Natural killer cell (primary cell): ENCODE data around the gene MIF. TPM values are rescaled to one million over a fixed set of nuclear protein-coding genes. Genes with fewer than 3 reads are reported as not detected.

Source experiments
- ATAC-seq, 3 donors: fragments of 150-1000 bp in 2 of 3; fragments of 200-7000 bp in 1 of 3; cut with Tn5 transposase; 1 replicate in 1 of 3; 2 replicates in 2 of 3; pipeline ENCODE4 v1.10.0; 2021; ENCODE audit warnings: mild to moderate bottlenecking in 2 of 3, moderate library complexity in 2 of 3
- DNase-seq, 2 donors: peaks; one replicate each; pipeline versions ENCODE4 v3.0.0 to v3.0.0-alpha.2; 2013 to 2021; ENCODE audit warnings: mixed read lengths in 1 of 2
- H3K27ac ChIP-seq: one replicate; pipeline ENCODE4 v1.5.1; 2013; ENCODE audit warnings: mild to moderate bottlenecking, low read length
- H3K27me3 ChIP-seq: one replicate; pipeline ENCODE4 v1.6.1; 2013; ENCODE audit warnings: low read length; ENCODE audit not compliant: control insufficient read depth, insufficient read depth
- H3K36me3 ChIP-seq: one replicate; pipeline ENCODE4 v1.6.1; 2013; ENCODE audit warnings: low read length; ENCODE audit not compliant: control insufficient read depth, insufficient read depth
- H3K4me1 ChIP-seq: one replicate; pipeline ENCODE4 v1.6.1; 2013; ENCODE audit warnings: low read length; ENCODE audit not compliant: control insufficient read depth, insufficient read depth
- H3K4me3 ChIP-seq: one replicate; pipeline ENCODE4 v1.5.1; 2013; ENCODE audit warnings: low read length
- H3K9me3 ChIP-seq: one replicate; pipeline ENCODE4 v1.6.1; 2013; ENCODE audit warnings: low read length; ENCODE audit not compliant: control insufficient read depth, insufficient read depth
- H3K27ac Mint-ChIP-seq, 2 donors: one replicate each; pipeline ENCODE4 v1.8.0; 2022; ENCODE audit warnings: mild to moderate bottlenecking in 2 of 2, mixed read lengths in 2 of 2, moderate library complexity in 1 of 2
- H3K27me3 Mint-ChIP-seq, 2 donors: one replicate each; pipeline ENCODE4 v1.8.0; 2022; ENCODE audit warnings: low read depth in 2 of 2, mixed read lengths in 2 of 2
- H3K36me3 Mint-ChIP-seq: one replicate; pipeline ENCODE4 v1.8.0; 2022; ENCODE audit warnings: mixed read lengths
- H3K4me1 Mint-ChIP-seq, 2 donors: one replicate each; pipeline ENCODE4 v1.8.0; 2022; ENCODE audit warnings: mixed read lengths in 2 of 2
- H3K4me3 Mint-ChIP-seq: one replicate; pipeline ENCODE4 v1.8.0; 2022; ENCODE audit warnings: mild to moderate bottlenecking, moderate library complexity, mixed read lengths
- H3K9me3 Mint-ChIP-seq, 2 donors: one replicate each; pipeline ENCODE4 v1.8.0; 2022; ENCODE audit warnings: mixed read lengths in 2 of 2
- CTCF ChIP-seq: fragments of 200-600 bp; IDR thresholded peaks from one replicate; pipeline ENCODE4 v1.8.0; 2022; ENCODE audit warnings: antibody characterized with exemption
- WGBS: methylation state at CpG from one replicate; pipeline ENCODE4 v1.1.7; 2013; ENCODE audit warnings: missing lambda C conversion rate; ENCODE audit not compliant: insufficient coverage; 5-methylcytosine and 5-hydroxymethylcytosine counted together
- intact Hi-C: fragments of 100-400 bp; cut with micrococcal nuclease; formaldehyde crosslinking; loops from one replicate; pipeline ENCODE4 v1.14.2; 2022
- total RNA-seq, 4 donors: library from RNA; stranded (reverse); fragments of 120-200 nt in 1 of 4; gene quantifications; one replicate each; pipeline versions ENCODE4 v1.2.3 to v1.2.4, GENCODE V29; 2013 to 2022

Gene MIF
- total RNA-seq, 3 donors from 2014 or later (not counting 1 experiment from before 2014, with no cell fraction given) = 115 to 182 (median 133) TPM

GRCh38 chr22:23922921-23923320, 28.7 kb downstream of the MIF start:
- H3K4me1 ChIP-seq = no peaks in the 10 kb centered on the region
- peaks cover 37% of the 10 kb centered on the region for H3K36me3 ChIP-seq
- peaks cover 16 to 17% of the 10 kb centered on the region in 2 donors for H3K4me1 Mint-ChIP-seq
- peak overlapping the region in 1 of 2 donors; percentile 53 for H3K27ac Mint-ChIP-seq
- peaks cover 6% of the 10 kb centered on the region for H3K9me3 ChIP-seq
- peaks cover 3 to 4% of the 10 kb centered on the region in 2 donors for H3K9me3 Mint-ChIP-seq
- H3K4me3 ChIP-seq = no peak overlapping the region
- no peak overlapping the region for H3K27ac ChIP-seq
- intact Hi-C loops = no loop called here
- no peak for DNase-seq
- WGBS = 6% methylated on average over 2 of the region's 2 CpGs
- H3K4me3 Mint-ChIP-seq = no peak overlapping the region
- H3K27me3 Mint-ChIP-seq = no peaks in the 10 kb centered on the region
- no peaks in the 10 kb centered on the region for H3K27me3 ChIP-seq
- H3K36me3 Mint-ChIP-seq = peaks cover 9% of the 10 kb centered on the region
- ATAC-seq = no peak
- TF ChIP-seq CTCF = no peak

DNA sequence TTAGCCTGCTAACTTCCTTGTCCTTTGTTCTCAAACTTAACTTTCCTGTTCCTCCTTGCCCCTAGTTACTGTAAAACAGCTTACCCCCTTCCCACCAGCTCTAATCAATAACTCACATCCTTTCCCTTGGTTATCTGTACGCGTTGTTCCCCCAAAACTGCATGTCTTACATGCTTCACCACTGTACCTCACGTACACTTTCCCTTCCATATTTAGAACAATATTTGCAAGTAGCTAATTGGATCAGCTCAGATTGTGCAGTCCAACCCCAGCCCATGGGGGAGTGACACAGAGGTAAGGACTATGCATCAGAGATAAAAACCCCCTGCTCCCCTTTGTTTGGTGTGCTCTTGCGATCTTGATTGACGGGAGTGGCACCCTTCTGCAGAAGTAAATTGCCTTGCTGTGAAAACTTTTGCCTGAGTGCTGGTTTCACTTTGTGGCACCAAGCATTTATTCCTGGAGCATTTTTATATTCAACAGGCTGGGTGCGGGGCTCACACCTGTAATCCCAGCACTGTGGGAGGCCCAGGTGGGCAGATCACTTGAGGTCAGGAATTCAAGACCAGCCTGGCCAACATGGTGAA, 30.9 kb downstream of the MIF start:
- no peaks in the 10 kb centered on the region for H3K27me3 Mint-ChIP-seq
- peaks cover 47% of the 10 kb centered on the region for H3K36me3 ChIP-seq
- no peaks in the 10 kb centered on the region for H3K27me3 ChIP-seq
- H3K27ac Mint-ChIP-seq = no peak overlapping the region
- 97% methylated on average over 6 of the region's 6 CpGs for WGBS
- no peak overlapping the region for H3K27ac ChIP-seq
- H3K4me1 ChIP-seq = no peaks in the 10 kb centered on the region
- H3K4me1 Mint-ChIP-seq = peaks cover 18 to 29% of the 10 kb centered on the region in 2 donors
- ATAC-seq = no peak
- H3K36me3 Mint-ChIP-seq = peaks cover 9% of the 10 kb centered on the region
- H3K4me3 ChIP-seq = no peak overlapping the region
- H3K4me3 Mint-ChIP-seq = no peak overlapping the region
- TF ChIP-seq CTCF = no peak
- peaks cover 3 to 4% of the 10 kb centered on the region in 2 donors for H3K9me3 Mint-ChIP-seq
- DNase-seq = peak in 1 of 2 donors; percentile 1
- intact Hi-C loops = no loop called here
- peaks cover 6% of the 10 kb centered on the region for H3K9me3 ChIP-seq

DNA sequence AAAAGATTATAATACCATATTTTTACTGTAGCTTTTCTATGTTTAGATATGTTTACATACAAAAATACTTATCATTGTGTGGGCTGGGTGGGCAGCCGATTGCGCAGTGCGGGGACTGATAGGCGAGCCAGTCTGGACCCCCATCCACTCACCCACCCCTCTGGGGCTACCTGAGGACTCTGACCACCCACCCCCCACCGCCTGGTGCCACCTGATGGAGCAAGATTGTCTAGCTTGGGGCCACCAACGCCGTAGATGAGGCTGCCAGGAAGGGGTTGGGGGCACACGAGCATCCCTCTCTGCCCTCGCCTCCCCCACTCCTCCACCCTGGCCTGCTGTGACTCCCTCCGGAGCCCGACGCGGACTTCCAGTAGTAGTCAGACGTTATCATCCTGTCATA, 32.4 kb downstream of the MIF start:
- 89% methylated on average over 14 of the region's 14 CpGs for WGBS
- Mint-ChIP-seq H3K27me3 (no peaks in the 10 kb centered on the region), H3K27ac (no peak overlapping the region), H3K4me3 (no peak overlapping the region), H3K9me3 (peaks cover 4 to 5% of the 10 kb centered on the region in 2 donors), H3K4me1 (peaks cover 24 to 34% of the 10 kb centered on the region in 2 donors), H3K36me3 (peaks cover 16% of the 10 kb centered on the region)
- TF ChIP-seq CTCF = no peak
- DNase-seq (peak in 1 of 2 donors; percentile 1), ATAC-seq (no peak)
- no peak overlapping the region for H3K27ac ChIP-seq
- H3K4me3 ChIP-seq = no peak overlapping the region
- no peaks in the 10 kb centered on the region for H3K27me3 ChIP-seq
- H3K9me3 ChIP-seq = peaks cover 6% of the 10 kb centered on the region
- intact Hi-C loops = no loop called here
- H3K36me3 ChIP-seq = peaks cover 44% of the 10 kb centered on the region
- no peaks in the 10 kb centered on the region for H3K4me1 ChIP-seq
